A549 (cell line): Measurements from ENCODE around the gene NOL7. TPM values are rescaled to one million over a fixed set of nuclear protein-coding genes. Genes with fewer than 3 reads are reported as not detected.

Source experiments
- ATAC-seq, 2 experiments: fragments of 200-7000 bp in 1 of 2; fragments of >200 bp in 1 of 2; cut with Nextera tagmentation in 1 of 2; cut with Tn5 transposase in 1 of 2; 3 replicates each; pipeline versions ENCODE4 v1.8.0 to v1.9.1; 2018 to 2020; ENCODE audit warnings: mild to moderate bottlenecking in 1 of 2, moderate library complexity in 1 of 2
- CTCF ChIA-PET: fragments of 300-600 bp; sonication (Branson Sonifier 250); formaldehyde crosslinking; extraction: SDS; loops from one replicate; lab custom pipeline; 2021; ENCODE audit warnings: antibody characterized with exemption, inconsistent platforms; lab: Yijun Ruan, JAX
- POLR2A ChIA-PET: fragments of 350-600 bp; formaldehyde crosslinking; extraction: SDS; loops from one replicate; lab custom pipeline; 2021; ENCODE audit warnings: antibody characterized with exemption, inconsistent platforms; lab: Yijun Ruan, JAX
- DNase-seq, 2 experiments: peaks; one replicate each; pipeline versions ENCODE4 v3.0.0 to v3.0.0-alpha.2; 2011 to 2016; ENCODE audit warnings: low read depth in 1 of 2, low spot score in 1 of 2
- FAIRE-seq: peaks from 2 replicates; lab custom pipeline; 2011; peaks lifted over from hg19 to GRCh38; lab: Jason Lieb, UNC
- H3K27ac ChIP-seq, 2 experiments: fragments of >200 bp; sonication (Bioruptor Twin); formaldehyde crosslinking; 3 replicates each; pipeline ENCODE4 v1.5.1; 2016 to 2017
- H3K4me1 ChIP-seq: fragments of >200 bp; sonication (Bioruptor Twin); formaldehyde crosslinking; 3 replicates; pipeline ENCODE4 v1.6.1; 2016
- H3K4me2 ChIP-seq: fragments of >200 bp; sonication (Bioruptor Twin); formaldehyde crosslinking; 3 replicates; pipeline ENCODE4 v1.6.1; 2016
- H3K4me3 ChIP-seq: fragments of >200 bp; sonication (Bioruptor Twin); formaldehyde crosslinking; 3 replicates; pipeline ENCODE4 v1.5.1; 2016
- H3K9me3 ChIP-seq: fragments of >200 bp; sonication (Bioruptor Twin); formaldehyde crosslinking; 3 replicates; pipeline ENCODE4 v1.6.1; 2016
- BHLHE40 ChIP-seq: IDR thresholded peaks from 2 replicates; pipeline ENCODE4 v1.6.1; 2012; ENCODE audit warnings: low read depth, low read length, inconsistent platforms
- CBX8 ChIP-seq: fragments of 200-600 bp; sonication (generic); IDR thresholded peaks from 2 replicates; pipeline ENCODE4 v1.6.1; 2016
- CHD2 ChIP-seq: fragments of 150-350 bp; IDR thresholded peaks from 2 replicates; pipeline ENCODE4 v1.6.1; 2014; ENCODE audit warnings: low read length; ENCODE audit not compliant: partially characterized antibody
- E2F6 ChIP-seq: IDR thresholded peaks from 2 replicates; pipeline ENCODE4 v1.6.1; 2012; ENCODE audit warnings: low read depth, borderline replicate concordance
- EHF ChIP-seq: fragments of 250-450 bp; sonication (Bioruptor Pico); IDR thresholded peaks from 2 replicates; pipeline ENCODE4 v1.5.0; 2020; ENCODE audit warnings: mild to moderate bottlenecking
- EP300 ChIP-seq, 2 experiments: fragments of >200 bp; sonication (Bioruptor Twin); formaldehyde crosslinking; IDR thresholded peaks; 2 replicates in 1 of 2; 3 replicates in 1 of 2; pipeline ENCODE4 v1.6.1; 2016 to 2017
- ESRRA ChIP-seq: fragments of 150-350 bp; IDR thresholded peaks from 2 replicates; pipeline ENCODE4 v1.6.1; 2014; ENCODE audit warnings: mild to moderate bottlenecking, low read length, borderline replicate concordance
- FOSL2 ChIP-seq, 2 experiments: fragments of 450-650 bp in 1 of 2; fragments of >200 bp in 1 of 2; sonication (Bioruptor Twin) in 1 of 2; formaldehyde crosslinking; IDR thresholded peaks; 2 replicates each; pipeline versions ENCODE4 v1.5.0 to v1.6.1; 2016 to 2020; ENCODE audit warnings: mild to moderate bottlenecking in 1 of 2, moderate library complexity in 1 of 2
- GATA3 ChIP-seq: IDR thresholded peaks from 2 replicates; pipeline ENCODE4 v1.6.1; 2012; ENCODE audit warnings: borderline replicate concordance
- HDAC2 ChIP-seq: fragments of 200-600 bp; sonication (generic); IDR thresholded peaks from 2 replicates; pipeline ENCODE4 v1.6.1; 2016
- HMGXB4 ChIP-seq: fragments of 250-450 bp; sonication (Bioruptor Pico); IDR thresholded peaks from 2 replicates; pipeline ENCODE4 v1.5.0; 2021; ENCODE audit warnings: mild to moderate bottlenecking, moderate library complexity, borderline replicate concordance
- HOXB5 ChIP-seq: fragments of 250-450 bp; sonication (Bioruptor Pico); IDR thresholded peaks from 2 replicates; pipeline ENCODE4 v1.5.0; 2020; ENCODE audit warnings: mild to moderate bottlenecking, moderate library complexity
- KDM1A ChIP-seq: fragments of 200-600 bp; sonication (generic); IDR thresholded peaks from 2 replicates; pipeline ENCODE4 v1.6.1; 2016; ENCODE audit warnings: low read depth, mild to moderate bottlenecking
- KDM5A ChIP-seq: fragments of 200-600 bp; sonication (generic); IDR thresholded peaks from 2 replicates; pipeline ENCODE4 v1.6.1; 2016; ENCODE audit warnings: antibody characterized with exemption, mild to moderate bottlenecking
- MAX ChIP-seq: IDR thresholded peaks from 2 replicates; pipeline ENCODE4 v1.6.1; 2012
- MAZ ChIP-seq: fragments of 150-350 bp; IDR thresholded peaks from 2 replicates; pipeline ENCODE4 v1.6.1; 2014; ENCODE audit warnings: antibody characterized with exemption, low read depth, low read length, borderline replicate concordance
- MYC ChIP-seq: IDR thresholded peaks from 2 replicates; pipeline ENCODE4 v1.6.1; 2012; ENCODE audit warnings: mild to moderate bottlenecking, inconsistent platforms, low read length, improper control_type of control experiment, borderline replicate concordance
- NFE2L2 ChIP-seq: fragments of 150-350 bp; conservative IDR thresholded peaks from 2 replicates; pipeline ENCODE4 v1.6.1; 2014; ENCODE audit warnings: low read length
- NPAS2 ChIP-seq: fragments of 250-450 bp; sonication (Bioruptor Pico); IDR thresholded peaks from 2 replicates; pipeline ENCODE4 v1.8.0; 2022; ENCODE audit warnings: mild to moderate bottlenecking, moderate library complexity, borderline replicate concordance
- NR3C1 ChIP-seq: fragments of >200 bp; sonication (Bioruptor Twin); formaldehyde crosslinking; IDR thresholded peaks from 3 replicates; pipeline ENCODE4 v1.6.1; 2017
- PBX3 ChIP-seq: IDR thresholded peaks from 2 replicates; pipeline ENCODE4 v1.6.1; 2012
- RCOR1 ChIP-seq: fragments of 150-350 bp; IDR thresholded peaks from 2 replicates; pipeline ENCODE4 v1.6.1; 2014; ENCODE audit warnings: antibody characterized with exemption, low read length, low read depth
- REST ChIP-seq: fragments of 200-600 bp; sonication (generic); IDR thresholded peaks from 2 replicates; pipeline ENCODE4 v1.6.1; 2016; ENCODE audit warnings: antibody characterized with exemption, mild to moderate bottlenecking, moderate library complexity
- RFX5 ChIP-seq: fragments of 450-650 bp; IDR thresholded peaks from 2 replicates; pipeline ENCODE4 v1.7.1; 2014; ENCODE audit warnings: antibody characterized with exemption, mild to moderate bottlenecking, moderate library complexity
- RNF2 ChIP-seq: fragments of 200-600 bp; sonication (generic); IDR thresholded peaks from 2 replicates; pipeline ENCODE4 v1.6.1; 2016; ENCODE audit warnings: low read depth, mild to moderate bottlenecking, antibody characterized with exemption, moderate library complexity, borderline replicate concordance
- SMC3 ChIP-seq: fragments of >200 bp; sonication (Bioruptor Twin); formaldehyde crosslinking; IDR thresholded peaks from 3 replicates; pipeline ENCODE4 v1.6.1; 2018; ENCODE audit warnings: inconsistent platforms
- USF2 ChIP-seq: fragments of 450-650 bp; IDR thresholded peaks from 2 replicates; pipeline ENCODE4 v1.6.1; 2014; ENCODE audit warnings: antibody characterized with exemption
- ZC3H11A ChIP-seq: fragments of 450-650 bp; IDR thresholded peaks from 2 replicates; pipeline ENCODE4 v1.6.1; 2014; ENCODE audit warnings: antibody characterized with exemption, mild to moderate bottlenecking
- ZNF302 ChIP-seq: fragments of 250-450 bp; sonication (Bioruptor Pico); IDR thresholded peaks from 2 replicates; pipeline ENCODE4 v1.9.0; 2021; ENCODE audit warnings: inconsistent platforms, mild to moderate bottlenecking, moderate library complexity
- WGBS: methylation state at CpG from one replicate; pipeline ENCODE4 v1.1.6; 2017; ENCODE audit errors: missing lambda C conversion rate; 5-methylcytosine and 5-hydroxymethylcytosine counted together
- polyA plus RNA-seq, 4 experiments: library from polyadenylated mRNA; depleted of rRNA in 3 of 4; stranded (reverse); fragments of >200 nt; fragmentation: RNase III in 1 of 4; extraction: RNeasy Plus Mini Kit Qiagen cat#74134 plus additional on column Dnase treatment in 1 of 4; gene quantifications; 2 replicates in 3 of 4; 3 replicates in 1 of 4; pipeline ENCODE4 v1.2.3, GENCODE V29; 2011 to 2017

NOL7 gene
- polyA plus RNA-seq, 2 of the 4 experiments (the other 2 are of a cell fraction) = 75.1 to 85.9 TPM

- Histone ChIP-seq H3K9me3 (no peaks in the 10 kb centered on the region), H3K4me2 (no peak overlapping the region), H3K4me1 (peaks cover 10% of the 10 kb centered on the region; the same call in 2 of the 3 replicates), H3K4me3 (no peak overlapping the region), H3K27ac (no peak overlapping the region)
- no peak for TF ChIP-seq RFX5
- no peak for TF ChIP-seq EHF (CRISPR knock-in tag)
- TF ChIP-seq NR3C1 = no peak
- TF ChIP-seq KDM1A = no peak
- TF ChIP-seq CBX8 = no peak
- no peak for TF ChIP-seq BHLHE40
- no peak for TF ChIP-seq ESRRA
- no peak for TF ChIP-seq RCOR1
- TF ChIP-seq SMC3 = no peak
- TF ChIP-seq E2F6 = no peak
- TF ChIP-seq ZNF302 (CRISPR knock-in tag) = no peak
- TF ChIP-seq EP300 (IDR thresholded peaks at IDR 0.05) = no peak
- ChIA-PET CTCF (no interaction called here), POLR2A (no interaction called here)
- FAIRE-seq (no peak), DNase-seq (no peak), ATAC-seq (no peak)
- 92% methylated on average over 2 of the region's 2 CpGs for WGBS
Measured at GRCh38 chr6:13661647-13662046, 46.5 kb downstream of the NOL7 start.

GRCh38 chr6:13662651-13663334 is 47.7 kb downstream of the NOL7 start:
- H3K4me1 ChIP-seq = peaks cover 19% of the 10 kb centered on the region; the same call in 2 of the 3 replicates
- no peaks in the 10 kb centered on the region for H3K9me3 ChIP-seq
- 62% methylated on average over 3 of the region's 3 CpGs for WGBS
- no peak for DNase-seq
- FAIRE-seq = no peak
- ChIA-PET POLR2A (no interaction called here), CTCF (no interaction called here)
- no peak overlapping the region for H3K4me2 ChIP-seq
- no peak overlapping the region for H3K27ac ChIP-seq
- no peak for ATAC-seq
- no peak overlapping the region for H3K4me3 ChIP-seq
- TF ChIP-seq MYC (no peak), ESRRA (no peak), KDM5A (no peak), PBX3 (no peak), BHLHE40 (no peak), RNF2 (no peak), RFX5 (no peak), FOSL2 (IDR thresholded peaks at IDR 0.05) (no peak), FOSL2 (CRISPR knock-in tag; IDR thresholded peaks at IDR 0.05) (no peak), GATA3 (no peak), MAZ (no peak), HMGXB4 (CRISPR knock-in tag) (no peak), MAX (no peak), USF2 (no peak), CHD2 (no peak), NFE2L2 (no peak), HDAC2 (no peak), REST (no peak), NPAS2 (CRISPR knock-in tag) (no peak), ZC3H11A (no peak), HOXB5 (no peak)
